ENCODE measurements around the gene ECT2L.

The ECT2L gene

GRCh38 chr6:138837246-138837645 lies 41.4 kb downstream of the ECT2L start:
- intact Hi-C loops (cut with DNase I): no loop called here
- DNase-seq: no peak

DNA sequence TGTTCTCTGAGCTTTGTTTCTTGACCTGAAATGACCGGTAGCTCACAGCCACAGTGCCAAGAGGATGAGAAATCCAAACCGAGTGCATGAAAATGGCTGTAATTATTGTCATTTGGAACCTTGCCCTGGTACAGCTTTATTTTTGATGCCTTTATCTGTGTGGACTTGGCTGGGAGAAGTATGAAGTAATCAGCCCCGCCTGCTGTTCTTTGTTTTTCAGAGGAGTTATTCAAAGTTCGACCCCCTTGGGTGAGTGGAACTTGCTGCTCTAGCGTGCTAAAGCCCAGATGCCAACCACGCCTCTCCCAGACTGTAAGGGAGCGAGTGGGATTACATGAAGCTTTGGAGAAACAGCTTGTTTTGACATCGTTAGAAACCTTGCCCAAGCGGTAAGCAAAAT lies 48.3 kb downstream of the ECT2L start:
- peak in 6 of 42 donors; percentile 4 to 64 (median 22) for DNase-seq
- intact Hi-C loops (cut with DNase I): no loop called here

GRCh38 chr6:138847884-138848283 lies 52.0 kb downstream of the ECT2L start:
- no peak for DNase-seq
- intact Hi-C loops (cut with DNase I): no loop called here

DNA sequence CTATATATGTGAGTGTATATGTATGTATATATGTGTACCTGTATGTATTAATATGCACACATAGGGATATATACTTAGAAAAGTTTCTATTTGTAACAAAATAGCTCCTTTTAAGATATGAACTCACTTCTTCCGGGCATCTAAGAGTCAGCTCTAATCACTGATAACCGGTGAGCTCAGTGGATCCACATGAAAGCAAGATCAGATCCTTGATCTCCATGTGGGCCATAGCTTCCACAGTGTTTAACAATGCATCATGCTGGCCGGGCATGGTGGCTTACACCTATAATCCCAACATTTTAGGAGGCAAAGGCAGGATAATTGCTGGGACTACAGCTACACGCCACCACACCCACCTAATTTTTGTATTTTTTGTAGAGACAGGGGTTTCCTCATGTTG lies 52.6 kb downstream of the ECT2L start:
- intact Hi-C loops (cut with DNase I): no loop called here
- DNase-seq: no peak

DNA sequence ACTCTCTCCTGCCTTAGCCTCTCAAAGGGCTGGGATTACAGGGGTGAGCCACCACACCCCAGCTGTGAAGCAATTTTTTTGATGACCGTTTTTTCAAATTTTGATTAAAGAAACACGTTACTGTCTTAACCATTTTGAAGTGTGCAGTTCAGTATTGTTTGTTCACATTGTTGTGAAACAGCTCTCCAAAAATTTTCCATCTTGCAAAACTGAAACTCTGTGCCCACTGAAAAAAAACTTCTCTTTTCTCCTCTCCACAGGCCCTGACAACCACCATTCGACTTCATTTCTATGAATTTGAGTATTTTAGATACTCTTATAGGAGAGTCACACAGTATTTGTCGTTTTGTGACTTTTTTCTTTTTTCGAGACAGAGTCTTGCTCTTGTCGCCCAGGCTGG lies 53.9 kb downstream of the ECT2L start:
- no peak for DNase-seq
- intact Hi-C loops (cut with DNase I): no loop called here

- intact Hi-C loops (cut with DNase I): no loop called here
- no peak for DNase-seq
Observed at GRCh38 chr6:138856654-138857053, 60.8 kb downstream of the ECT2L start.

- DNase-seq: no peak
- intact Hi-C loops (cut with DNase I): no loop called here
Observed at GRCh38 chr6:138857775-138858174, 61.9 kb downstream of the ECT2L start.

GRCh38 chr6:138862456-138862855 lies 66.6 kb downstream of the ECT2L start:
- DNase-seq: no peak
- intact Hi-C loops (cut with DNase I): no loop called here

- intact Hi-C loops (cut with DNase I): no loop called here
- no peak for DNase-seq
Observed at GRCh38 chr6:138863321-138863720, 67.4 kb downstream of the ECT2L start.

- intact Hi-C loops (cut with DNase I): no loop called here
- DNase-seq: peak in 1 of 42 donors; percentile 5
Observed at GRCh38 chr6:138864343-138864890, 68.5 kb downstream of the ECT2L start.

DNA sequence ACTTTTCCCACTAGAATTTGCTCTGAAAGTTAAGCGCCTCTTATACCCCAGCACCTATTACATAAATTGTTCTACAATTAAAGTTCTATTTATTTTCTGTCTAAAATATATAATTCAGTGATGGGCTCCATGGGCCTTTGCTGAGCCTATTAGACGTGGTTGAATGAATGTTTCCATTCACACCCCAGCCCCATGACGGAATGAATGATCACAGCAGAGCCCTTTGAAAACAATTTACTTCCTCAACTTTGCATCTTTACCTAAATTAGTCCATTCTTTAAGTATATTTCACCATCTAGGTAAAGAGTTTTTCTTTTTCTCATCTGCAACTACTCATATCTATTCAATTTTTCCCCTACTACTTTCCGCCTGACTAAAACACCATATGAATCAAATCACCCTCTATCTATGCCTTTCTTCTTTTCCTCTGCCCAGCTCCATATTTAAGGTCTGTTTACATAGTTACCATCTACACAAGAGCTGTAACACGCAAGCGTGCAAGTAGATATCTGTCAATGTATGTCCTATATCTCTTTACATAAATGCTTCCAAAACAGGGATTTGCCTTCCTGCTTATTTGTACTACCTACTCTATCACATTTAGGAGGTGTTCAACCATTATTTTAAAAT lies 69.7 kb downstream of the ECT2L start:
- no peak for DNase-seq
- intact Hi-C loops (cut with DNase I): no loop called here

- intact Hi-C loops (cut with DNase I): no loop called here
- DNase-seq: no peak
Observed at GRCh38 chr6:138868181-138868580, 72.3 kb downstream of the ECT2L start.

DNA sequence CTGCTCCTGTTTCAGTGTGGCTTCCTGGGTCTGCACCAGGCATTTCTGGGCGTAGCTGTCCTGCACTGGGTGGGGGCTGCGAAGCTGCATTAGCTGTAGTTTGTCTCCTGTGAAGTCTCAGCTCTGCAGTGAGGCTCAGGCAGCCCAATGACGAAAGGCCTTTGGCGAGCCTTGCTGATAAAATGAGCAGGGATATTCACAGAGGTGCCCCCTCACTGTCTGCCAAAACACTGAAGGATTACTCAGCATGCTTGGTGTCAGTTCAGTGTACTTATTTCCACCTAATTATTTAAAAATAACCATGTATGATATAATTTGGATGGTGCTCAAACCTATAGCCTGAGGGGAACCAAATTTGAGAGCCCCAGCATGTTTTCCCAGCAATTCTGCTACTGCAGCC lies 73.5 kb downstream of the ECT2L start:
- no peak for DNase-seq
- intact Hi-C loops (cut with DNase I): no loop called here

DNA sequence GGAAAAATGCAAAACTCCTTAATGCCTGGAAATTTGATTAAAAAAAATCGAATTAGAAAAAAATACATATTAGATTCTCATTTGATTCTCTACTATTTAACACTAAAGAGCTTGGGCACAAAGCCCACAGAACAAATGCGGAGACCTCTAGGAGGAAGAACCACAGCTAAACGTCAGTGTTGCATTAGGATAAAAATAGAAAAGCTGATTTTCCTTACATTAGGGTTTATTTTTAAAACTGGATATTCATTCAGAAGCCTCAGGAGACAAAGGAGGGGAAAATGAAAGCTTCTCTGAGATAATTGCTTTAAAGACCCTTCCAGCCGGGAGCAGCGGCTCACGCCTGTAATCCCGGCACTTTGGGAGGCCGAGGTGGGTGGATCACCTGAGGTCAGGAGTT lies 77.3 kb downstream of the ECT2L start:
- intact Hi-C loops (cut with DNase I): no loop called here
- DNase-seq: no peak

- intact Hi-C loops (cut with DNase I): no loop called here
- no peak for DNase-seq
Observed at GRCh38 chr6:138882369-138883017, 86.6 kb downstream of the ECT2L start.

DNA sequence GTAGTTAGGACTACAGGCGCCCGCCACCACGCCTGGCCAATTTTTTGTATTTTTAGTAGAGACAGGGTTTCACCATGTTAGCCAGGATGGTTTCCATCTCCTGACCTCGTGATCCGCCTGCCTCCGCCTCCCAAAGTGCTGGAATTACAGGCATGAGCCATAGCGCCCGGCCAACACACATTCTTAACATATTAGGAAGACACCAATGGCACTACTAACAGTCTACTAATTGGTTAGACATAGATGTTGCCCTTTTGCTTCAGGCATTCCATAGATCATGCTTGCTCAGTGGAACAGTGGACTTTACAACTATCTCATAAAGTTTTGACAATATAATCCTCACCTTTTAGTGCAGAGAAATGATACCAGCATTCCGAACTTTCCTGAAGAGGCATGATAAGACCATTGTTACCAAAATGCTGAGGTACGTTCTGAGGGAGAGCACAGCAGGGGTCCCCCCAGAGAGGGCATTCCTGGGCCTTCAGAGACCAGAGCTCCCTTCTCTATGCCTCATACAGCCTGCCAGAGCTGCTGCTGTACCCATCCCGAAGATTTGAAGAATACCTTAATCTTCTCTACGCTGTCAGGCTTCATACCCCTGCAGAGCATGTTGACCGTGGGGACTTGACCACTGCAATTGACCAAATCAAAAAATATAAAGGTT lies 89.4 kb downstream of the ECT2L start:
- intact Hi-C loops (cut with DNase I): no loop called here
- DNase-seq: no peak

DNA sequence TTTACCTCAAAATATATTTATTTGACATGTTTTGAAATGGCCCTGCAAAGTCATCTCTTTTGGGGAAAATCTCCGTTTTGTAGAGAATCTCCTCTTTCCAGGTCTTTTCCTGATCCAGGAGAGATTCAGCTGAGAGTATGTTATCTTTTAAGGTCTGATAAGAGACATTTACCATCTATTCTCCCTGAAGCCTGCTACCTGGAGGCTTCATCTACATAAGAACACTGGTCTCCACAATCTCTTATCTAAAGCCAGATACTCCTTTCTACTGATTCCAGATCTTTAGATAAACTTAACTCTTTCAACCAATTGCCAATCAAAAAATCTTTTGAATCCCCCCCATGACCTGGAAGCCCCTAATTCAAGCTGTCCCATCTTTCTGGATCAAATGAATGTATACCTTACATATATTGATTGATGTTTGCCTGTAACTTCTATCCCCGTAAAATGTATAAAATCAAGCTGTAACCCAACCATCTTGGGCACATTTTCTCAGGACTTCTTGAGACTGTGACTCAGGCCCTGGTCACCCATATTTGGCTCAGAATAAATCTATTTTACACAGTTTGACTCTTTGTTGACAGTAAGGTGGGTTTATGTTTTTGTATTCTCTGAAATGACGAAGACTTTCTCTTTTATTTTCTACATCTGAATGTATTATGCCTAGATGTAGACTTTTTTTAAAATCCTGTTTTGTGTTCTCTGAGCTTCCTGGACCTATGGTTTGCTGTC lies 95.5 kb downstream of the ECT2L start:
- intact Hi-C loops (cut with DNase I): no loop called here
- DNase-seq: no peak

GRCh38 chr6:138896104-138896756 lies 100.3 kb downstream of the ECT2L start:
- intact Hi-C loops (cut with DNase I): no loop called here
- DNase-seq: no peak

DNA sequence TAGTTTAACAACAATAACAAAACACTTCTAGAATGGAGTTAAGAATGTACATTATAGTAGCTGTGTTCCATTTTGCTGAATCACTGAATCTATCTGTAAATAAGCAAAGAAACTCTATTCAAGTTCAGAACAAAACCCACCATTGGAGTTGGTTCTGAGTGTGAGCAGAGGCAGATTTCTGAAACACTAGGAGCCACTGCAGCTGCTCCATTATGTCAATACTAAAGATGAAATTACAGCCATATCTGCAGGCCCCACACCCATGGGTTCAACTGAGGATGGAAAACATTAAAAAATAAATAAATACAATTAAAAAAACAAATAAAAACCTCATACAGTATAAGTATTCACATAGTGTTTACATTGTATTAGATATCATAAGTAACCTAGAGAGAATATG lies 101.1 kb downstream of the ECT2L start:
- intact Hi-C loops (cut with DNase I): no loop called here

More for the DNA sequence above, 101.1 kb downstream of the ECT2L start:
- no peak for DNase-seq

Data from head of caudate nucleus (tissue), 42 donors.